Activated CD4-positive, alpha-beta T cell treated with anti-CD3 and anti-CD28 coated beads, Interleukin-2, amount 10 ng/mL, durations not matched to agents 7 days and 5 days (primary cell): Measurements from ENCODE around the gene FBXW5. TPM values are rescaled to one million over a fixed set of nuclear protein-coding genes. Genes with fewer than 3 reads are reported as not detected.

Experiments used
- CTCF ChIA-PET: fragments of 350-600 bp; sonication (Branson Sonifier 250); formaldehyde crosslinking; loops from one replicate; lab custom pipeline; 2021; ENCODE audit warnings: antibody characterized with exemption; lab: Charles Lee
- POLR2A ChIA-PET: fragments of 350-600 bp; sonication (Branson Sonifier 250); formaldehyde crosslinking; loops from one replicate; lab custom pipeline; 2021; ENCODE audit warnings: antibody characterized with exemption; lab: Charles Lee
- DNase-seq: peaks from one replicate; pipeline ENCODE4 v3.0.0-alpha.2; 2020
- H3K27ac Mint-ChIP-seq: one replicate; pipeline ENCODE4 v1.8.0; 2021; ENCODE audit warnings: mild to moderate bottlenecking, moderate library complexity, mixed read lengths
- H3K27me3 Mint-ChIP-seq: one replicate; pipeline ENCODE4 v1.8.0; 2021; ENCODE audit warnings: mixed read lengths
- H3K36me3 Mint-ChIP-seq: one replicate; pipeline ENCODE4 v1.8.0; 2021; ENCODE audit warnings: low read depth, mixed read lengths
- H3K4me1 Mint-ChIP-seq: one replicate; pipeline ENCODE4 v1.8.0; 2021; ENCODE audit warnings: mixed read lengths
- H3K4me3 Mint-ChIP-seq: one replicate; pipeline ENCODE4 v1.8.0; 2021; ENCODE audit warnings: mild to moderate bottlenecking, moderate library complexity, mixed read lengths
- H3K9me3 Mint-ChIP-seq: one replicate; pipeline ENCODE4 v1.8.0; 2021; ENCODE audit warnings: mixed read lengths
- total RNA-seq, 2 experiments: library from RNA; stranded (reverse); gene quantifications; one replicate each; pipeline ENCODE4 v1.2.3, GENCODE V29; 2021

Gene FBXW5
- total RNA-seq, 2 experiments from 2014 or later = 116 to 123 TPM

DNA sequence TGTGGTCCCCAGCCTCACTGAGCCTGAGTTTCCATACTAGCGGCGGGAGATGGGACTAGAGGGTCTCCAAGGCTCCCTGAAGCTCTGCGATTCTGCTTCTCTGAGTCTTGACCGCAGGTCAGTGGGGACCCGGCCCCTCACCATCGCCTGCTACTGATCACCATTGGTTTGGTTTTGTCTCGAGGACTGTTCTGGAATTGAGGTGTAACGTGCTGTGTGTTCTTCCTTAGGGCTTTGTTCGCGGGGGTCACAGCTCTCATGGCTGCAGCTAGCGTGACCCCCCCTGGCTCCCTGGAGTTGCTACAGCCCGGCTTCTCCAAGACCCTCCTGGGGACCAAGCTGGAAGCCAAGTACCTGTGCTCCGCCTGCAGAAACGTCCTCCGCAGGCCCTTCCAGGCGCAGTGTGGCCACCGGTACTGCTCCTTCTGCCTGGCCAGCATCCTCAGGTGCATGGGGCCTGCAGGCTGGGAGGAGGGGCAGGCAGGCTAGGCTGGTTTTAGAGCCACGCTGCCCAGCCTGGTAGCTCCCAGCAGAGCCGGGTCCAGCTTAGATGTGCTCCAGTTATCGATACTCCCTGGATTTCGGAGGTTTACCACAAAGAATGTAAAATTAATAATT lies 45.9 kb downstream of the FBXW5 start:
- Mint-ChIP-seq H3K9me3 (no peaks in the 10 kb centered on the region), H3K4me3 (no peak overlapping the region), H3K36me3 (peaks cover 45% of the 10 kb centered on the region), H3K27ac (no peak overlapping the region), H3K4me1 (peaks cover 46% of the 10 kb centered on the region), H3K27me3 (no peaks in the 10 kb centered on the region)
- POLR2A ChIA-PET = interaction anchor here (0.6 kb wide), 1 partner anchor 20 kb away, joined by 3 read pairs; no protein-coding TSS in a partner anchor
- CTCF ChIA-PET = interaction anchor here (1.3 to 4.3 kb wide), 4 partner anchors 9 to 136 kb away, joined by 3 to 15 read pairs (median 4); partner anchors contain the start of genes FBXW5 and TRAF2
- DNase-seq = no peak

DNA sequence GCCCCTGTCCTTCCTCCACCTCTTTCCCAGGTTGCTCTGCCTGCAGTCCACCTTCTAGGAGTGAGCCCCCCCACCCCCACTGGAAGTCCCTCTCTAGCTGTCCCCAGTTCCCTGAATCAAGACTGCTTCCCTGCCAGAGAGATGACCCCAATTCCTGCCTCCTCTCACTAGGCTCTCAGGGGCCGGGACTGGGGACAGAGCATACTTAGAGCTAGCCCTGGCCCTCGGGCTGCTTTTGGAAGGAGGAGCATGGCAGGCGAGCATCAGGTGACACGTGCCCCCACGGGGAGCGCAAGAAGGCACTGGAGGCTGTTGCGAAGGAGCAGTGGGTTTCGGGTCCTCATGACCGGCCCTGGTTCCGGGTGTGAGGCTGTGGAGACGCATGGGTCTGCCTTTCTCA lies 48.5 kb downstream of the FBXW5 start:
- H3K27me3 Mint-ChIP-seq = no peaks in the 10 kb centered on the region
- peaks cover 34% of the 10 kb centered on the region for H3K36me3 Mint-ChIP-seq
- H3K4me1 Mint-ChIP-seq = peaks cover 22% of the 10 kb centered on the region
- no peak for DNase-seq
- CTCF ChIA-PET = interaction anchor here (1.3 to 4.3 kb wide), 2 partner anchors 9 to 12 kb away, joined by 6 to 15 read pairs; partner anchors contain the start of gene TRAF2
- POLR2A ChIA-PET = no interaction called here
- peak overlapping the region; percentile 71 for H3K27ac Mint-ChIP-seq
- no peak overlapping the region for H3K4me3 Mint-ChIP-seq
- H3K9me3 Mint-ChIP-seq = no peaks in the 10 kb centered on the region

DNA sequence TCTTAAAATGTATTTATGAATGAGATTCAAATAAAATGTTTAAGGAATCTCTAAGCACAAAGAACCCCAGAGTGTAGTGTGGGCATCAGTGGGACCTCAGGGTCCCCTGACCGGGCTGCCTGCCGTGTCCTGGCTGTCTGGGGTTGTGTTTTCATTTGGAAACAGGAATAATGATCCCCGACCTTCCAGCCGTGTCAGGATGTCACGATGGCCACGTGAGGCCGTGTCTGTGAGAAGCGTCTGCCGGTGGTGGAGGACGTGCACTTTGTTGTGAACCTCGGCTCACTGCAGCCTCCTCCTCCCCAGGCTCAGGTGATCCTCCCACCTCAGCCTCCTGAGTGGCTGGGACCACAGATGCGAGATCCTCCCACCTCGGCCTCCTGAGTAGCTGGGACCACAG lies 53.9 kb downstream of the FBXW5 start:
- DNase-seq = no peak
- H3K27me3 Mint-ChIP-seq = no peaks in the 10 kb centered on the region
- peaks cover 19% of the 10 kb centered on the region for H3K4me1 Mint-ChIP-seq
- no peak overlapping the region for H3K27ac Mint-ChIP-seq
- ChIA-PET POLR2A (no interaction called here), CTCF (interaction anchor here (1.5 kb wide), 1 partner anchor 8 kb away, joined by 5 read pairs; no protein-coding TSS in a partner anchor)
- no peaks in the 10 kb centered on the region for H3K9me3 Mint-ChIP-seq
- no peak overlapping the region for H3K4me3 Mint-ChIP-seq
- peaks cover 29% of the 10 kb centered on the region for H3K36me3 Mint-ChIP-seq

Other genes with a start within 250 kb of the FBXW5 start
- not detected for gene DIPK1B, start 232.2 kb downstream of the FBXW5 start, total RNA-seq
- gene LCN10, start 201.8 kb downstream of the FBXW5 start, total RNA-seq = not detected
- not detected for gene LCN6, start 196.2 kb downstream of the FBXW5 start, total RNA-seq
- gene LCN8, start 186.5 kb downstream of the FBXW5 start, total RNA-seq = not detected
- gene LCN15, start 180.2 kb downstream of the FBXW5 start, total RNA-seq = not detected
- 10 to 100 TPM; 28.5 to 38.5 TPM for gene TMEM141, start 153.4 kb downstream of the FBXW5 start, total RNA-seq
- 1 to 10 TPM in 1 of 2 experiments, under 1 TPM in 1; 0.97 to 1.1 TPM for gene CCDC183, start 148.4 kb downstream of the FBXW5 start, total RNA-seq
- 100 to 1,000 TPM in 1 of 2 experiments, 10 to 100 TPM in 1; 95.5 to 109 TPM for gene RABL6, start 136.8 kb downstream of the FBXW5 start, total RNA-seq
- gene AJM1, start 102.3 kb downstream of the FBXW5 start, total RNA-seq = 1 to 10 TPM; 4.0 to 4.1 TPM
- 10 to 100 TPM; 90.1 to 99.4 TPM for gene PHPT1, start 95.3 kb downstream of the FBXW5 start, total RNA-seq
- 10 to 100 TPM; 12.4 to 14.4 TPM for gene MAMDC4, start 92.4 kb downstream of the FBXW5 start, total RNA-seq
- 100 to 1,000 TPM; 290 to 291 TPM for gene EDF1, start 78.4 kb downstream of the FBXW5 start, total RNA-seq
- gene TRAF2, start 58.2 kb downstream of the FBXW5 start, total RNA-seq = 10 to 100 TPM; 39.4 to 49.4 TPM
- gene C8G, start 505 bp upstream of the FBXW5 start, total RNA-seq = 1 to 10 TPM in 1 of 2 experiments, under 1 TPM in 1; 0.85 to 1.8 TPM
- gene LCN12, start 7.5 kb upstream of the FBXW5 start, total RNA-seq = 1 to 10 TPM; 3.1 to 3.5 TPM
- 10 to 100 TPM; 22.1 to 24.0 TPM for gene PTGDS, start 32.8 kb upstream of the FBXW5 start, total RNA-seq
- under 1 TPM; 0.48 to 0.67 TPM for gene LCNL1, start 38.3 kb upstream of the FBXW5 start, total RNA-seq
- gene PAXX, start 47.7 kb upstream of the FBXW5 start, total RNA-seq = 10 to 100 TPM; 80.2 to 98.4 TPM
- 1 to 10 TPM; 2.6 to 4.4 TPM for gene CLIC3, start 51.8 kb upstream of the FBXW5 start, total RNA-seq
- gene ABCA2, start 83.5 kb upstream of the FBXW5 start, total RNA-seq = 10 to 100 TPM; 67.7 to 70.3 TPM
- 10 to 100 TPM in 1 of 2 experiments, 1 to 10 TPM in 1; 8.9 to 10.3 TPM for gene FUT7, start 87.3 kb upstream of the FBXW5 start, total RNA-seq
- 10 to 100 TPM; 35.5 to 41.4 TPM for gene NPDC1, start 101.4 kb upstream of the FBXW5 start, total RNA-seq
- not detected for gene ENTPD2, start 109.3 kb upstream of the FBXW5 start, total RNA-seq
- gene SAPCD2, start 125.8 kb upstream of the FBXW5 start, total RNA-seq = 10 to 100 TPM; 33.8 to 40.6 TPM
- gene UAP1L1, start 132.8 kb upstream of the FBXW5 start, total RNA-seq = 10 to 100 TPM; 19.1 to 21.9 TPM
- gene MAN1B1, start 142.2 kb upstream of the FBXW5 start, total RNA-seq = 10 to 100 TPM; 43.0 to 55.0 TPM
- gene DPP7, start 170.0 kb upstream of the FBXW5 start, total RNA-seq = 100 to 1,000 TPM; 206 to 259 TPM
- under 1 TPM in 1 of 2 experiments, not detected in 1; 0.05 TPM for gene GRIN1, start 194.4 kb upstream of the FBXW5 start, total RNA-seq
- gene LRRC26, start 225.3 kb upstream of the FBXW5 start, total RNA-seq = not detected
- gene TMEM210, start 227.3 kb upstream of the FBXW5 start, total RNA-seq = not detected
- 10 to 100 TPM; 61.3 to 76.1 TPM for gene ANAPC2, start 243.8 kb upstream of the FBXW5 start, total RNA-seq
- gene SSNA1, start 243.9 kb upstream of the FBXW5 start, total RNA-seq = 10 to 100 TPM; 74.8 to 81.3 TPM